Measurements from ENCODE around the gene FOCAD.
"Not testable (repeated sequence)": the region's sequence is repeated elsewhere in the genome, so short reads cannot be mapped to it uniquely, and the experiment has no call there.

The FOCAD gene

GRCh38 chr9:20659474-20659967, 24.5 kb upstream of the FOCAD start:
- H3K4me3 ChIP-seq (ENCODE audit: low read depth, low read length), result peak overlapping the region; percentile 75
- TF ChIP-seq CTCF (IDR thresholded peaks at IDR 0.05; ENCODE audit: low read depth, low read length, missing control alignments), result no peak
- DNase-seq (ENCODE audit: low read depth), result no peak

DNA sequence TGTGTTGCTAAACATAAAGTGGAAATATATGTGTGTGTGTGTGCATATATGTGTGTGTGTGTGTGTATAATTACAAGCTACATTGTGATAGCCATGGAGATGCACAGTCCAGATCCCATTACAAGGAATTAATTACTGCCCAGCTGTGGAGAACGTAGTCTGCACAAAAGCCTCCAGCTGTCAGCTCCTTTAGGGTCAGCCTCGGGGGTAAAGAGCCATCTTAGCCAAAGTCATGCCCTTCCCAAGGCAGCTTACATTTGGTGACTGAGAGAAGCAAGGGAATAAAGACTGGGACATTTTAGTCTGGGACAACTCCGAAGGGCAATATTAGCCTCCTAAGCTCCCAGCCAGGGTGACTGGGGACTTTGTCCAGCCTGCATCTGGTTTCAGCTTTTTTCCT, 21.9 kb upstream of the FOCAD start:
- DNase-seq (ENCODE audit: low read depth), result no peak
- H3K4me3 ChIP-seq (ENCODE audit: low read depth, low read length), result no peak overlapping the region
- no peak for TF ChIP-seq CTCF (IDR thresholded peaks at IDR 0.05; ENCODE audit: low read depth, low read length, missing control alignments)

DNA sequence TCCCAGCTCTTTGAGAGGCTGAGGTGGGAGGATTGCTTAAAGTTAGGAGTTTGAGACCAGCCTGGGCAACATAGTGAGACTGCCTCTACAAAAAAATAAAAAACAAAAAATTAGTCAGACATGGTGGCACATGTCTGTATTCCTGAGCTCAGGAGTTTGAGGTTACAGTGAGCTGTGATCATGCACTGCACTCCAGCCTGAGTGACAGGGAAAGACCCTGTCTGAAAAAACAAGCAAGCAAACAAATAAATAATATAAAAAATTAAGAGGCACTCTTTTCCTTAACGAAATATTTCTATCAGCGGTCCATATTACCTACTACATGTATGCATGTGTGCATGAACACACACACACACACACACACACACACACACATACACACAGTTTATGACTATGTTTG, 20.9 kb upstream of the FOCAD start:
- no peak for TF ChIP-seq CTCF (IDR thresholded peaks at IDR 0.05; ENCODE audit: low read depth, low read length, missing control alignments)
- no peak overlapping the region for H3K4me3 ChIP-seq (ENCODE audit: low read depth, low read length)
- DNase-seq (ENCODE audit: low read depth), result no peak

GRCh38 chr9:20664501-20664900, 19.6 kb upstream of the FOCAD start:
- DNase-seq (ENCODE audit: low read depth), result no peak
- no peak overlapping the region for H3K4me3 ChIP-seq (ENCODE audit: low read depth, low read length)
- TF ChIP-seq CTCF (IDR thresholded peaks at IDR 0.05; ENCODE audit: low read depth, low read length, missing control alignments), result no peak

DNA sequence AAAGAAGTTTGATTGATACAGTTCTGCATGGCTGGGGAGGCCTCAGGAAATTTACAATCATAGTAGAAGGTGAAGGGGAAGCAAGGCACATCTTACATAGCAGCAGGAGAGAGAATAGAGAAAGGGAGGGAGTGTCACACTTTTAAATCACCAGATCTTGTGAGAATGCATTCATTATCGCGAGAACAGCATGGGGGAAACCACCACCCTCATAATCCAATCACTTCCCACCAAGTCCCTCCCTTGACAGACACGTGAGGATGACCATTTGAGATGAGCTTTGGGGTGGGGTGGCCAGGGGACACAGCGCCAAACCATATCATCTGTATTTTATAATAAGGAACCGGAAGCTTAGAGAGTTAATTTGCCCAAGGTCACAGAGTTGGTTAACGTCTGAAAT, 13.7 kb upstream of the FOCAD start:
- no peak for TF ChIP-seq CTCF (IDR thresholded peaks at IDR 0.05; ENCODE audit: low read depth, low read length, missing control alignments)
- no peak for DNase-seq (ENCODE audit: low read depth)
- H3K4me3 ChIP-seq (ENCODE audit: low read depth, low read length), result no peak overlapping the region

- TF ChIP-seq CTCF (IDR thresholded peaks at IDR 0.05; ENCODE audit: low read depth, low read length, missing control alignments), result no peak
- H3K4me3 ChIP-seq (ENCODE audit: low read depth, low read length), result no peak overlapping the region
- no peak for DNase-seq (ENCODE audit: low read depth)
Observed at GRCh38 chr9:20671635-20672034, 12.4 kb upstream of the FOCAD start.

DNA sequence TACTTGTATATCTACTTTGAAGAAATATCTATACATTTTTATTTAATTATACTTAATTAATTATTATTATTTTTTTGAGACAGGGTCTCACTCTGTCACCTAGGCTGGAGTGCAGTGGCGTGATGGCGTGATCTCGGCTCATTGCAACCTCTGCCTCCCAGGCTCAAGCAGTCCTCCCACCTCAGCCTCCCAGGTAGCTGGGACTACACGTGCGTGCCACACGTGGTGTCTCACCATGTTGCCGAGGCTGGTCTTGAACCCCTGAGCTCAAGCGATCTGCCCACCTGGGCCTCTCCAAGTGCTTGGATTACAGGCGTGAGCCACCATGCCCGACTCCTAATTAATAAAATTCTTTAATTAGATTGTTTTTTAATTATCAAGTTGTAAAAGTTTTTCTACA, 10.5 kb upstream of the FOCAD start:
- not testable (repeated sequence) for DNase-seq (ENCODE audit: low read depth); H3K4me3 ChIP-seq (ENCODE audit: low read depth, low read length)

- DNase-seq (ENCODE audit: low read depth), result no peak
- TF ChIP-seq CTCF (IDR thresholded peaks at IDR 0.05; ENCODE audit: low read depth, low read length, missing control alignments), result no peak
- no peak overlapping the region for H3K4me3 ChIP-seq (ENCODE audit: low read depth, low read length)
Observed at GRCh38 chr9:20681467-20681866, 2.6 kb upstream of the FOCAD start.

All from GM12864 (cell line).